ENCODE measurements around the gene TNFRSF1B. TPM values are rescaled to one million over a fixed set of nuclear protein-coding genes. Genes with fewer than 3 reads are reported as not detected.

Gene TNFRSF1B
- polyA plus RNA-seq, 1 donor, result 18.9 TPM

- no peak for DNase-seq
These were observed 8.3 kb upstream of the TNFRSF1B start for GRCh38 chr1:12158357-12159092.

GRCh38 chr1:12159816-12160215 lies 7.0 kb upstream of the TNFRSF1B start:
- no peak for DNase-seq

- DNase-seq, result no peak
These were observed 5.5 kb upstream of the TNFRSF1B start for GRCh38 chr1:12161324-12161661.

DNA sequence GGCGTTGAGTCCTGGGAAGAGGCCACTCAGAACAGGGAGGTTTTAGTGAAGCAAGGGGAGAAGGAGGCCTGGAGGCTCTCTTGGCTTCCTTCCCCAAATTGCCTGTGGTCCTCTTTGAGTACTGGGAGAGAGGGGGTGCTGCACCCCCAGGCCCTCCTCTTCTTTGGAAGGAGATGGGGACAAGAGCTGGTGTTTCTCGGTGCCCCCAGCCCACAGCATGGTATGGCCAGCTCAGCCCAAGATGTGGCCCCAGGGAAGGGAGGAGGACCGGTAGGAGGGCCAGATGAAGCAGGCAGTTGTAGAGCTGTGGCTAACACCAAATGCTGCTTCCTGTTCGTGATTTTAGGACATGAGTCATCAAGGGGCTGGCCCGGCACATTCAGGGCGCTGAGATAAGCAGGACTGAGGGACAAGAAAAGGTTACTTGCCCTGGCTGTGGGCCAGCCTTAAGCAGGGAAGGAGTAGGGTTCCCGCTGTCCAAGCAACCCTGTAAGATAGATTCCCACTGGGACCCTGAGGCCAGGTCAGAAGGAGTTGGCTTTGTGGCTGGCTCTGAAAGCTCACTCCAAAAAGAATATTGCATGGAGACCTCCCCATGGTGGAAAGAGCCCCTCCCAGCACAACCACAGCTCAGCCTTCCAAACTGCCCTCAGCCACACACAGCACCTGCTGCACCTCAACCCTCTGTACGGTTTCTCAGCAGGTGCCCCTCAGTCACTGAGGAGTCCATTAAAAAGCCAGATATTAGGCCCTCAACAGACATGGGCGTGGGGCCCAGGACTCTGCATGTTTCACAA lies 4.9 kb upstream of the TNFRSF1B start:
- DNase-seq, result no peak

GRCh38 chr1:12162459-12163137 lies 4.2 kb upstream of the TNFRSF1B start:
- no peak for DNase-seq

DNA sequence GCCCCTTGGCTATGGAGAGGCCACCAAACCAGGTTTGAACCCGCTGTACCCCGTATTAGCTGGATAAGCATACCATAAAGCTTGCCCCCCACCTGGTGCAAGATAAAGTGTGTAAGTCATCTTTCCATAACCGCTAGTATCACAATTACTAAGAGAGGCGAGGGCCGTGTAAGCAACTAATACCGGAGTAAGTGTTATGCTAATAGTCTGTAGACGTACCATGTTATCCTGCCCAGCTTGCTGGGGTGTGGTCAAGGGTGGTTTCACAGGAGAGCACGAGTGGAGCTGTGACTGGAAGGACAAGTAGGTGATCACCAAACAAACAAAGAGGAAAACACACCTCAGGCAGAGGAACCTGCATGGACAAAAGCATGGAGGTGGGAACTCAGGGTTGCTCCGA lies 3.6 kb upstream of the TNFRSF1B start:
- DNase-seq, result no peak

DNA sequence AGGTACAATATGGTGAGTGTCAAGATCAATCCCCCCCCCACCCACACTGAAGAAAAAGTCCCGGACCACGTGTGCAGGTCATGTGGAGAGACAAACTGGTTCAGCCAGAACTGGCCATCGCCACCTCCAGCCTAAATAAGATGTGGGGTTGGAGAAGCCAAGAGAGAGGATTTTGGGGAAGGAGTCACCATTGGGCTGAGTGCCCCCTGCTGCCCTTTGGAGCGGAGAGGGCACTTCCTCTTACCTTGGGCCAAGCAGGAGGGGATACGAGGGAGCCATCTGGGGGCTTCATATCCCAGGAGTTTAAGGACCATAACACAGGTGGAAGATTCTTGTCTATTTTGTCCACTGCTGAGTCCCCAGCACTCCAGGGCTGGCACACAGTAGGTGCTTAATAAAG lies 2.6 kb upstream of the TNFRSF1B start:
- no peak for DNase-seq

- no peak for DNase-seq
These were observed 1.4 kb upstream of the TNFRSF1B start for GRCh38 chr1:12165342-12165741.

DNA sequence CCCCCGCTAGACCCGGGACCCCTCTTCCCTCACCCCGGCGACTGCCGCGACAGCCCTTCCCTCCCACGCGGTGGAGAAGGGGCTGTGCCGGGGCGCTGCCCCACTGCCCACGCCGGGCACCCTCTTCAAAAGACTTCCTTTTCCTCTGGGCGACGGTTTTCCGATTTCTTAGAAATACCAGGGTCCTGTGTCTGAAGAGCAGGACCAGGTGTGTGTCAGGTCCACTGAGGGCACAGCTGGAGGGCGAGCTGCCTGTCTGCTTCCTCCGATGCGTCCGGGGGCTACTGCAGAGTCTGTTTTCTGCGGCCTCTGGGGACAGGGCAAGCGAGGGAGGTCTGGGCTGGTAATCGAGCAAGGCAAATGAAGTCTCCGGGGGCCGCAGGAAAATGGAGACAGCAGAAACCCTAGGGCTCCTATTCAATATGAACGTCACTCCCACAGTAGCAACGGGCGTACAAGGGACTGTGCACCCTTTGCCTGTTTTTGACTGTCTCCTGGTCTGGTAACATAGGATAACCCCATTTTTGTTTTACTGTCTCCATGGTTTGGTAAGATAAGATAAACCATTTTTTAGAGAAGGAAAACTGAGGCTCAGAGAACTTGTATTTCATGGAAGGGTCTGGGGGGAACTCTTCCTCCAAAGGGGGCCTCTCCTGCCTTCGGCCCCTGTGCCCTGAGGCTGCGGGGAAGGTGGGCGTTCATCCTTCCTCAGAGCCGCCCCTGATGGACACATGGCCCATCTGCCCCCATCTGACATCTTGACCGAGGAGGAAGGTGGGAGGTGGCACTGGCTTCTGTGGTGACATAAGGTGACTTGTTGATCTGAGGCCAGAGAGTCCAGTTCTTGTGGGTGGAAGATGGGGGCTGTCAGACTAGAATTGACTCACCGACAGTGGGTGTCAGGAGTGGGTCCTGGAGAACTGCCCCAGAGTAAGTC lies 970 bp downstream of the TNFRSF1B start:
- DNase-seq, result no peak

- DNase-seq, result no peak
These were observed 1.8 kb downstream of the TNFRSF1B start for GRCh38 chr1:12168451-12169160.

- no peak for DNase-seq
These were observed 2.8 kb downstream of the TNFRSF1B start for GRCh38 chr1:12169442-12170135.

DNA sequence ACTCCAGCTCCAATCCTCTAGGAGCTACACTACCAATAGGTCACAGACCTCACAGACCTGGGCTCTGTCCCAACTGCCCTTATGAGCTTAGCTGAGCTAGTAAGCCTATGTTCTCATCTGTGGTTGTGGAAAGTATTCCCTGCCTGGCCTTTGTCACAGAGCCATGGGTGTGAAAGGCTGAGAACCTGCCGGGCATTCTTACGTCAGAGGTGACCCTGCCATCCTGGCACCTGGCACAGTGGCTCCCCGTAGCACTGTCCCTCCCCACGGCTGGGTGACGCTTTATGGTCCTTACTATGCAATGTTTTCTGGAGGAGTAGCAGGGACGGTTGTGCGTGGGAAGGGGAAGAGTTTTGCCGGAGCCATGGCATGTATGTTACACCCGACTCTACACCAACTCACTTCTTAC lies 3.5 kb downstream of the TNFRSF1B start:
- no peak for DNase-seq

- DNase-seq, result no peak
These were observed 4.6 kb downstream of the TNFRSF1B start for GRCh38 chr1:12171206-12172041.

- no peak for DNase-seq
These were observed 5.5 kb downstream of the TNFRSF1B start for GRCh38 chr1:12172042-12172851.

- DNase-seq, result no peak
These were observed 6.3 kb downstream of the TNFRSF1B start for GRCh38 chr1:12173041-12173509.

- DNase-seq, result no peak
These were observed 6.9 kb downstream of the TNFRSF1B start for GRCh38 chr1:12173631-12174121.

- no peak for DNase-seq
These were observed 8.4 kb downstream of the TNFRSF1B start for GRCh38 chr1:12174924-12175810.

Data from hindlimb muscle (tissue), 1 donor.